Superior temporal gyrus (tissue), 1 donor: ENCODE measurements around the gene ARSD.
"Not testable (repeated sequence)": the region's sequence is repeated elsewhere in the genome, so short reads cannot be mapped to it uniquely, and the experiment has no call there.

ENCODE experiments used
- DNase-seq: peaks from one replicate; pipeline ENCODE4 v3.0.0-alpha.2; 2016; ENCODE audit errors: extremely low spot score

Gene ARSD

DNA sequence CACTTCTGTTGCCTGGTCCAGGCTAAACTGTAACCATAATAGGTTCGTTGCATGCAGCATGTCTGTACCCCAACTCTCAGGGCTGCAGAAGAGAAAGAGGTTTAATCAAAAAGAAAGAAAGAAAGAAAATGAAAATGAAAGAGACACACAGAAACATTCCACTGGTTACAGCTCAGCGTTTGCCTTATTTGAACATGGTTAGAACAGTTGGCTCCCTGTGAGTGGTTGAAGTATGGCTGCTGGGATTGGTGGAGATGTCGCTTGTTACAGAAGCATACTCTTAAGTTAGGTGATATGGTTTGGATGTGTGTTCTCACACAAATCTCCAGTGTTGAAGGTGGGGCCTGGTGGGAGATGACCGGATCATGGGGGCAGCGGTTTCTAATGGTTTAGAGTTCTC, 36.3 kb downstream of the ARSD start:
- DNase-seq = no peak

GRCh38 chrX:2890536-2891460, 38.3 kb downstream of the ARSD start:
- not testable (repeated sequence) for DNase-seq

- DNase-seq = not testable (repeated sequence)
Observed at GRCh38 chrX:2889706-2890490, 39.2 kb downstream of the ARSD start.

DNA sequence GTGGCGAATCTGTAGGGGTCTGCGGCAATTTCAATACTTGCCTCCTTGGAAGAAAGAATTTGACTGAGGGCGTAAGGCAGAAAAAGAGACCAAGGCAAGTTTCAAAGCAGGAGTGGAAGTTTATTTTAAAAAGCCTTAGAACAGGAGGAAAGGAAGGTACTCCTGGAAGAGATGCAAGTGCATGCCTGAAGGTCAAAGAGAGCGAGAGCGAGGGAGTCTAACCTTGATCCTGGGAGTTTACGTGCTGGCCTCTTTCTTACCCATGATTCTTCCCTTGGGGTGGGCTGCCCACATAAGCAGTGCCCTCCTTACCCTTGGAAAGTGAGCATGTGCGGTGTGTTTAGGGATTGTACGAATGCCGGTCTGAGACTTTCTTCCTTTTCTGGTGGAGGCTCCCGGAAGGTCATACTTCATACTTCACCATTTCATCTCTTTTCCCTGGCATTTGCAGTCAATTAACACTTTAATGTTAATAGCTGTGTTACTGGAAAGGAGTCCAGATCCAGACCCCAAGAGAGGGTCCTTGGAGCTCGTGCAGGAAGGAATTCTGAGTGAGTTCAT, 40.0 kb downstream of the ARSD start:
- no peak for DNase-seq

DNA sequence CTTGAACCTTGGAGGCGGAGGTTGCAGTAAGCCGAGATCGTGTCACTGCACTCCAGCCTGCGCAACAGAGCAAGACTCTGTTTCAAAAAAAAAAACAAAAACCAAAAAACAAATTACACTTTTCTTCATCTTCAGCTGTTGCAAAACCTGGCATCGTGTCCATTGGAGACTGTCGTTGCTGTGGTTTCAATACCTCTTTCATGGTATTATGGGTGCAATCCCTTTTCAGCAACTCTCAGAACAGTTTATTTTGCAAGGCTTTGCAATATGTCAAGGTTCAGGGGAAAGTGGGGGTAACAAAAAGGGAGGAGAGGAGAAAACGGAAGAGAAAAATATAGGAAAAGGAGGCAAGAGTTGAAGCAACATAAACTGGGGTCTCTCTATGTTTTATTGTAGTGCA, 40.8 kb downstream of the ARSD start:
- DNase-seq = no peak

- DNase-seq = no peak
Observed at GRCh38 chrX:2883770-2884169, 45.4 kb downstream of the ARSD start.

DNA sequence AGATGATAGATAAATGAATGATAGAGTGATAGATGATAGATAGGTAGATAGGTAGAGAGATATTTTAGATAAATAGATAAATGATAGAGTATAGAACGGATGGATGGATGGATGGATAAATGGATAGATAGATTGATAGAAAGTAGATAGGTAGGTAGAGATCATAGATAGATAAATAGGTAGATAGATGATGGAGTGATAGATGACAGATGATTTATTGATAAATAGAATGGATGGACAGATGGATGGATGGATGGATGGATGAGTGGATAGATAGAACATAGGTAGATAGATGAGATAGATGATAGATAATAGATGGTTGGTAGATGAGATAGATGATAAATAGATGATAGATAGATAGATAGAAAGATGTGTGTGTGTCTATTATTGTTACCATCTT, 49.5 kb downstream of the ARSD start:
- DNase-seq = no peak

- no peak for DNase-seq
Observed at GRCh38 chrX:2878563-2878962, 50.6 kb downstream of the ARSD start.

DNA sequence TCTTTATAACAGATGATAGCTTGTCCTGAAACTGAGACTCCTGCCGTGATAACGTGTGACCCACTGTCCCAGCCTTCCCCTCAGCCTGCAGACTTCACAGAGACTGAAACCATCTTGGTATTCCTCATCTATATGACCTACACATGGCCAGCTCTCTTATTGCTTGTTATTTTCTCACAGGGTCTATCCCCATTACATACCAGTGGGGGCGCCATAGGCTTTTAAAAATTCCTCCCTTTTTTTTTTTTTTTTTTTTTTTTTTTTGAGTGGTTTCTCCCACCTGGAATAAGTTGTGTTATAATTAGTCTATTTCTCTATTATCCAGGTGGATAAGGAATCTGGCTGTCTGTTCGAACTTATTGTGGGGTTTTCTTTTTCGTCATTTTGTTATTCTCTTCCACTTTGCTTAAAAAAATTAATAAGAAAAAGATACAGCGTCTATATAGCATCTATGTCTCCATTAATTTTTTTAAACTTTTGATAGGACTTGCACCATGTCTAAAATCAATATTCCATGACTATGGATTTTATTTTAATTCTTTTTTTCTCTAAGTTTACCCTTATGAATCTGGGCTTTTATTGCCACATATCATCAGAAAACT, 53.2 kb downstream of the ARSD start:
- DNase-seq = no peak

GRCh38 chrX:2875136-2875481, 54.0 kb downstream of the ARSD start:
- no peak for DNase-seq

DNA sequence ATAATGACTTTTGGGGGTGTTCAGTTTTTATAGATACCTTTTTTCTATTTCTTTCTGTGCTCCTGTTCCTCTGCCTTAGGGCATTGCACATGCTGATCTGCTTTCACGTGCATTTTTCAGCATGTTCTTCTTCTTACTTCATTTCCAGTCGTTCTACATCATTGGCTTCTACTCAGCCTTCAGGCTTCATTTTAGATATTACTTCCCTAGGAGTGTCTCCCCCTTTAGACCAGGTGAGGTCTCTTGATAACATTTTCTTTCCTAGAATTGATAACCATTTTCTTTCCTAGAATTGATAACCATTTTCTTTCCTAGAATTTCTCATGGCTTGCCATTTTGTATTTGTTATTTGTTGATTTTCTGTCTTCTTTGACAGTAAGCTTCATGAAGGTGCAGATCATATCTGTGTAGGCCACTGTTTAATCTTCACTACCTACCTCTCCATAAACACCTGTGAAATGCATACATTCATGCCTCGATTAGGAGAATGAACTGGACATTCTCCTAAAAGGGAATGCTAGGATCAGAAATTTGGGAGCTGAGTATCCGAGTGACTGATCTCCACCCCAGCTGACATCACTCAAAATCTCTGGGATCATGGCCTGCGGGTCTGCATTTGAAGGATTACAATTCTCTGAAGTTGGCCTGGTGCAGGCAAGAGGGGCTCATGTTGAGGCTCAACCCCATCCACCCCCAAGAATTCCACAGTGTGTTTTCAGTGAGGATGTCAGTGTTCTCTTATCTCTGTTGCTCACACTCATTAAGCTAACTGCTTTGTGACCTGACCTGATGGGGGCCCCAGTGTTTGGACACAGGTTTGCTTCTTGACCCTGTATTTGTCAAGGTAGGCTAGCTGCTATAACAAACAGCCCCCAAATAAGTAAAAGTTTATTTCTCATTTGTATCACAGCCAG, 54.7 kb downstream of the ARSD start:
- DNase-seq = no peak

- no peak for DNase-seq
Observed at GRCh38 chrX:2872671-2873277, 56.4 kb downstream of the ARSD start.

DNA sequence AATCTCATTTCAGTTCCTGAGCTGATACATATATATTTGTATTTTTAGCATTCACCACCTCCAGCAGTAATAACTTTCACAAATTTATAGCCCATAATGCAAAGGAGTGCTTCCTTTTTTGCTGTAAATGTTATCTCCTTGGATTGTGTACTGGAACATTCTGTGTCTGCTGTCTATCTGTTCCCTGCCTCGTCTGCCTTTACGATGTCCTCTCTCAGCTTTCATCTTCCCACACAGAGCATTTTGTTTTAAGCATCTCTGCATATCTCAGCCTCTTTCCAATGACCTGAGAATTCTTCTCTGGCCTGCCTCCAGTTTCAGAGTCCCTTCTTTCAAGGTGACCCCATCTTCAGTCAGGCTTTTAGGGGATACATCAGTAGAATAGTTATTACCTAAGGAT, 57.3 kb downstream of the ARSD start:
- no peak for DNase-seq

DNA sequence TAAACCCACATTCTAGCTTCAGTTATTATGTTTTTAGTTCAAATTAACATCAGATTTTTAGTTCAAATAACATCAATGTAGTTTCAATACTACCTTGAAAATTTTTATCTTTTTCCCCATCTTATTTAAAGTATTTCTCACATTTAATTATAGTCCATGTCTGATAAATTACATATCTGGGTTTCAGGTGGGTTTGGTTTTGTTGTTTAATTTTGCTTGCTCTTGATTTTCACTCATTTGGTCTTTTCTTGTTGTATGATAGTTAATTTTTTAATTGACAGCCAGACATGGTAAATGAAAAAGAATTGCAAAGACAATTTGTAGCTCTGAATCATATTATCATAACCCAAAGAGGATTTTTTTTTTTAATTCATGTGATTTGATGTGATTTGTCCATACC, 58.5 kb downstream of the ARSD start:
- no peak for DNase-seq

DNA sequence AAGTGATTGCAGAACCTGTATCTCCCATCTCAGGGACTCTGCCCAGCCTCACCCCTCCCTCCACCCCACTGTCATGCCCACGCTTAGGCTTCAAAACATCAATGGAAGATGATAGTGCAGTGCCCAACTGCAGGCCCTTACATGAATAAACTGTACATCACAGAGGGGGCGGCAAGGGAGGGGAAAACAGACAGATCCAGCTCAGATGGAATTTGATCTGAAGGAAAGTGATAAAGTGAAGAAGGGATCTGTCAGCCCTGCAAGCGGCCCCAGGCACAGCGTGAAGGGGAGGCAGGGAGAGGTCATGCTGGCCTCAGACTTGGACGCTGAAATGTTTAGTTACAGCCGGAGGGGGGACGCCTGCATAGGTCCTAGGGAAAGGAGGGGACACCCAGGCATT, 61.9 kb downstream of the ARSD start:
- DNase-seq = no peak

DNA sequence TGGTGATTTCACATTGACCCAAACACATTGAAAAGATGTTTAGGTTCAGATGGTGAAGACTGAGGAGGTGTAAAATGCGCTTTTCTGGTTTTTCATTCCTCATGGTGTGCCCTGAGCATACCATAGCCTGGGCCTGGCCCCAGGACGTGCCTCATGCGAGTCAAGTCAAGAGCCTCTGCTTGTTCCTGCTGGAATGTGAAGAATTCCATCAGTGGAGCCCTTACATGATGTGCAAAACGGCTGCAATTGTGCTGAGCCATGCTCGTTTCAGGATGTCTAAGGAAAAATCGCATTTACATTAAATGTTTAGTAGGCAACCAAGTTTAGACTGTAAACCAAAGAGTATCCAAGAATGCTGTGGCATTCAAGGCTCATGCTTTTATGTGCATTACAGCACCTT, 65.5 kb downstream of the ARSD start:
- no peak for DNase-seq

DNA sequence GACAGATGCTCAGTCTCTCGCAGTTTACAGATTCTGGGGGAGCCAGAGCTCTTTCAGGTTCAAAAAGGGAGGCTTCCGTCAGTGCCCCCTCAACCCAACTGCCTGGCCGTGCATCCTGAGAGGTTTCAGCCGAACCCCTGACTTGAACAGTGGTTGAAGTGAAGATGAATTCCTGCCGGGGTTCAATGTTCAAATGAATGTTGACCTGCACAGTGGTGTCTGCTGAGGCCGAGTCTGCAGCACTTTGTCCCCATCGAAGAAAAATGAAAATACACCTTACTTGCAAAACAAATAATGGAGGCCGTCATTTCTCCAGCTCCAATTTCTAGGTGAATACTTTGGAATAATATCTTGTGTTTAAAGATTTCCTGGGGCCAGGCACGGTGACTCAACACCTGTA, 66.7 kb downstream of the ARSD start:
- DNase-seq = no peak

- no peak for DNase-seq
Observed at GRCh38 chrX:2859197-2859797, 69.8 kb downstream of the ARSD start.

DNA sequence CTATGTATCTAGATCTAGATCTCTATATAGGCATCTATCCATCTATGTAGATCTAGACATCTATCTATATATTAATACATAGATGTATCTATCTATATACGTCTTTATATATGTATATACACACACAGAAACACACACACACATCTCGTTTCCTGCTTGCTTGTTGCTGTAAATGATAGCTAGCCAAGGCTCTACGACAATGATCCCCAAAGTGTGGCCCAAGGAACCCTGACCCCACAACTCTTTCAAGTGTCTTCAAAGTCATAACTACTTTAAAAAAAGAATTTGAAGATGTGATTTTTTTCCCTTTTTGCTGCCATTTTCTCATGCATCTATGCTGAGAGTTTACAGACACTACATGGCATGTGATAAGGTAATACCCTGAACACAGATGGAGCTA, 71.6 kb downstream of the ARSD start:
- no peak for DNase-seq

GRCh38 chrX:2855761-2856160, 73.4 kb downstream of the ARSD start:
- no peak for DNase-seq
